HepG2 (cell line): Measurements from ENCODE around the gene TSC22D2. TPM values are rescaled to one million over a fixed set of nuclear protein-coding genes. Genes with fewer than 3 reads are reported as not detected.

ENCODE experiments used
- ATAC-seq: fragments of 200-7000 bp; cut with Tn5 transposase; 3 replicates; pipeline ENCODE4 v1.9.1; 2020; ENCODE audit warnings: mild to moderate bottlenecking, moderate library complexity
- BruUV-seq: library from RNA; stranded (reverse); fragments of 400-500 nt; replicated peaks from 2 replicates; lab custom pipeline; 2021; lab: Mats Ljungman, UMichigan
- CTCF ChIA-PET: fragments of 300-600 bp; formaldehyde crosslinking; extraction: SDS; loops from one replicate; lab custom pipeline; 2021; ENCODE audit warnings: low total read pairs, inconsistent platforms, low intra/inter-chr PET ratio; lab: Yijun Ruan, JAX
- POLR2A ChIA-PET: fragments of 350-600 bp; sonication (Branson Sonifier 250); formaldehyde crosslinking; loops from one replicate; lab custom pipeline; 2020; ENCODE audit warnings: antibody characterized with exemption, inconsistent platforms; lab: Yijun Ruan, JAX
- DNase-seq: peaks from one replicate; pipeline ENCODE4 v3.0.0-alpha.2; 2015; ENCODE audit warnings: low spot score
- FAIRE-seq: peaks from 3 replicates; lab custom pipeline; 2011; peaks lifted over from hg19 to GRCh38; lab: Jason Lieb, UNC
- H2AFZ ChIP-seq: one replicate; pipeline ENCODE4 v1.6.1; 2011; ENCODE audit warnings: low read length, inconsistent platforms
- H3K27ac ChIP-seq: fragments of 300-600 bp; 3 replicates; pipeline ENCODE4 v1.8.0; 2011; ENCODE audit warnings: mixed run types, mild to moderate bottlenecking, mixed read lengths, low read length, inconsistent platforms; ENCODE audit not compliant: insufficient read depth; ENCODE audit errors: extremely low read length
- H3K27me3 ChIP-seq, 2 experiments: fragments of 200-600 bp in 1 of 2; 2 replicates in 1 of 2; 3 replicates in 1 of 2; pipeline versions ENCODE4 v1.6.0 to v1.8.0; 2011; ENCODE audit warnings: low read length in 2 of 2, mild to moderate bottlenecking in 2 of 2, moderate library complexity in 2 of 2, inconsistent platforms in 1 of 2; ENCODE audit not compliant: insufficient read depth in 2 of 2, control insufficient read depth in 1 of 2
- H3K36me3 ChIP-seq, 2 experiments: fragments of 200-600 bp in 1 of 2; replicated peaks in 1 of 2; 2 replicates in 1 of 2; 3 replicates in 1 of 2; pipeline versions ENCODE4 v1.5.1 to v1.8.0; 2011; ENCODE audit warnings: low read length in 2 of 2, inconsistent platforms in 1 of 2; ENCODE audit not compliant: insufficient read depth in 2 of 2, control insufficient read depth in 1 of 2
- H3K4me1 ChIP-seq: 2 replicates; pipeline ENCODE4 v1.5.1; 2012; ENCODE audit warnings: low read length, inconsistent platforms; ENCODE audit not compliant: insufficient read depth
- H3K4me2 ChIP-seq: 2 replicates; pipeline ENCODE4 v1.6.0; 2011; ENCODE audit warnings: low read depth, low read length, inconsistent platforms
- H3K4me3 ChIP-seq, 3 experiments: fragments of 200-600 bp in 1 of 3; sonication (generic), shearing (Covaris generic) in 1 of 3; replicated peaks in 1 of 3; 2 replicates each; pipeline ENCODE4 v1.5.1; 2011 to 2016; ENCODE audit warnings: low read length in 3 of 3, inconsistent platforms in 2 of 3, low read depth in 2 of 3, mild to moderate bottlenecking in 2 of 3, control low read depth in 1 of 3, mixed read lengths in 1 of 3; ENCODE audit not compliant: insufficient read depth in 1 of 3
- H3K79me2 ChIP-seq: one replicate; pipeline ENCODE4 v1.6.1; 2011; ENCODE audit warnings: low read length, inconsistent platforms; ENCODE audit not compliant: insufficient read depth
- H3K9ac ChIP-seq: 2 replicates; pipeline ENCODE4 v1.6.0; 2011; ENCODE audit warnings: mild to moderate bottlenecking, low read depth, low read length, inconsistent platforms; ENCODE audit not compliant: insufficient read depth
- H3K9me3 ChIP-seq: 2 replicates; pipeline ENCODE4 v1.5.1; 2012; ENCODE audit warnings: mild to moderate bottlenecking, low read length
- H4K20me1 ChIP-seq: 2 replicates; pipeline ENCODE4 v1.6.0; 2011; ENCODE audit warnings: inconsistent platforms, mild to moderate bottlenecking, low read length, moderate library complexity; ENCODE audit not compliant: insufficient read depth
- CBFB ChIP-seq: sonication (generic); formaldehyde crosslinking; IDR thresholded peaks from 2 replicates; pipeline ENCODE4 v1.4.0; 2020; ENCODE audit warnings: missing genetic modification reagents
- CHD2 ChIP-seq: IDR thresholded peaks from 2 replicates; pipeline ENCODE4 v1.6.1; 2011; ENCODE audit warnings: low read depth, low read length, improper control_type of control experiment
- HDAC1 ChIP-seq: sonication (generic); formaldehyde crosslinking; IDR thresholded peaks from 2 replicates; pipeline ENCODE4 v1.5.1; 2020; ENCODE audit warnings: mild to moderate bottlenecking, missing genetic modification reagents
- HIVEP1 ChIP-seq: sonication (generic); formaldehyde crosslinking; IDR thresholded peaks from 2 replicates; pipeline ENCODE4 v1.4.0; 2020; ENCODE audit warnings: mild to moderate bottlenecking, missing genetic modification reagents
- HNF4A ChIP-seq: sonication (generic); formaldehyde crosslinking; IDR thresholded peaks from 2 replicates; pipeline ENCODE4 v1.4.0; 2020; ENCODE audit warnings: missing genetic modification reagents
- MAFG ChIP-seq: sonication (generic); formaldehyde crosslinking; IDR thresholded peaks from 2 replicates; pipeline ENCODE4 v1.5.1; 2020; ENCODE audit warnings: mild to moderate bottlenecking, missing genetic modification reagents
- NFE2L1 ChIP-seq: sonication (generic); formaldehyde crosslinking; IDR thresholded peaks from 2 replicates; pipeline ENCODE4 v1.4.0; 2020; ENCODE audit warnings: missing genetic modification reagents, mild to moderate bottlenecking, borderline replicate concordance
- NR2F6 ChIP-seq, 2 experiments: IDR thresholded peaks; 2 replicates each; pipeline ENCODE4 v1.6.1; 2016; ENCODE audit warnings: antibody characterized with exemption in 1 of 2, mild to moderate bottlenecking in 1 of 2
- POLR2AphosphoS2 ChIP-seq: IDR thresholded peaks from 2 replicates; pipeline ENCODE4 v1.6.1; 2011; ENCODE audit warnings: low read depth, low read length, improper control_type of control experiment
- TRIM24 ChIP-seq: sonication (generic); formaldehyde crosslinking; IDR thresholded peaks from 2 replicates; pipeline ENCODE4 v1.8.0; 2022; ENCODE audit warnings: mild to moderate bottlenecking, missing genetic modification reagents
- ZNF234 ChIP-seq: sonication (generic); formaldehyde crosslinking; conservative IDR thresholded peaks from 2 replicates; pipeline ENCODE4 v1.5.1; 2020; ENCODE audit warnings: mild to moderate bottlenecking, missing genetic modification reagents
- ZNF598 ChIP-seq: sonication (generic); formaldehyde crosslinking; IDR thresholded peaks from 2 replicates; pipeline ENCODE4 v1.5.1; 2020; ENCODE audit warnings: mild to moderate bottlenecking, missing genetic modification reagents, borderline replicate concordance
- ZNF782 ChIP-seq: sonication (generic); formaldehyde crosslinking; IDR thresholded peaks from 2 replicates; pipeline ENCODE4 v1.4.0; 2020; ENCODE audit warnings: missing genetic modification reagents, mild to moderate bottlenecking, borderline replicate concordance
- WGBS: methylation state at CpG from one replicate; pipeline ENCODE4 v1.1.6; 2017; ENCODE audit warnings: low lambda C conversion rate; 5-methylcytosine and 5-hydroxymethylcytosine counted together
- in situ Hi-C: cut with HindIII; loops from 2 replicates; pipeline ENCODE4 v1.10.0; 2017; ENCODE audit warnings: low pct_unique_long_range_greater_than_20kb; ENCODE audit not compliant: extremely low pct_ligation_motif_present
- intact Hi-C: fragments of 100-400 bp; cut with micrococcal nuclease; formaldehyde crosslinking; loops from one replicate; pipeline ENCODE4 v1.10.0; 2022; ENCODE audit not compliant: unreplicated experiment
- polyA plus RNA-seq, 8 experiments: library from polyadenylated mRNA; depleted of rRNA in 3 of 8; stranded (reverse) in 7 of 8; unstranded in 1 of 8; fragments of >200 nt; fragmentation: Illumina TruSeq in 4 of 8; extraction: Trizol in 4 of 8; gene quantifications; 2 replicates each; pipeline versions ENCODE4 v1.2.1 to v1.2.3, GENCODE V29; 2011 to 2016; ENCODE audit warnings: low read depth in 4 of 8, missing spikeins in 1 of 8, mixed read lengths in 1 of 8; ENCODE audit not compliant: insufficient read depth in 1 of 8
- total RNA-seq, 5 experiments: library from RNA; depleted of rRNA; stranded (reverse); fragments of >200 nt; fragmentation: Illumina TruSeq; extraction: Trizol; gene quantifications; 2 replicates each; pipeline ENCODE4 v1.2.3, GENCODE V29; 2016; ENCODE audit warnings: low read depth in 1 of 5
- TF ChIP-seq, protein P1 (sequence below): sonication (generic); formaldehyde crosslinking; IDR thresholded peaks from 2 replicates; pipeline ENCODE4 v1.4.0; 2020; ENCODE audit warnings: mild to moderate bottlenecking, missing genetic modification reagents
- TF ChIP-seq, protein P2 (sequence below): sonication (generic); formaldehyde crosslinking; IDR thresholded peaks from 2 replicates; pipeline ENCODE4 v1.8.0; 2022; ENCODE audit warnings: mild to moderate bottlenecking, missing genetic modification reagents
- TF ChIP-seq, protein P3 (sequence below): IDR thresholded peaks from 2 replicates; pipeline ENCODE4 v1.6.1; 2016; ENCODE audit warnings: low read depth, control low read depth
- TF ChIP-seq, protein P4 (sequence below): sonication (generic); formaldehyde crosslinking; IDR thresholded peaks from 2 replicates; pipeline ENCODE4; 2020; ENCODE audit warnings: missing genetic modification reagents, mild to moderate bottlenecking, borderline replicate concordance

TSC22D2 gene
- total and polyA plus RNA-seq, 2 of the 13 experiments (the other 11 are each of a cell fraction or from before 2014, with no cell fraction given), result 4.6 to 8.2 TPM

DNA sequence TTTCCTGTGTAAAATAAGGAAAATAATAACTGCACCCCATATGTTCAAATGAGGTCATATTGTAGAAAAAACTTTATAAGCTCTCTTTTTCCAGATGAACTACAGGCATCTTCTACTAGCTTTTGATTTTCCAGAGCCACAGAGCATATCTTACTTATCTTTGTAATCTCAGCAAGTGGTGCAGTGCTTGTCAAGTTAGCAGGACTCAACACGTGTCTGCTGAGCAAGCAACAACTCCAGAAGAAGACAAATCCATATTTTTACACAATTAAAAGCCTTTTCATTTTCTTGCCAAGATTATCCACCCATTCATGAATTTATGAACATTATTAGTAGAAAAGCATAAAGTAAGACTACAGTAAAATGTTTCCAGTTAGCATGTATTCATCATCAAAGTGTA, 14.4 kb upstream of the TSC22D2 start (continued):
- TF ChIP-seq, protein P1, sequence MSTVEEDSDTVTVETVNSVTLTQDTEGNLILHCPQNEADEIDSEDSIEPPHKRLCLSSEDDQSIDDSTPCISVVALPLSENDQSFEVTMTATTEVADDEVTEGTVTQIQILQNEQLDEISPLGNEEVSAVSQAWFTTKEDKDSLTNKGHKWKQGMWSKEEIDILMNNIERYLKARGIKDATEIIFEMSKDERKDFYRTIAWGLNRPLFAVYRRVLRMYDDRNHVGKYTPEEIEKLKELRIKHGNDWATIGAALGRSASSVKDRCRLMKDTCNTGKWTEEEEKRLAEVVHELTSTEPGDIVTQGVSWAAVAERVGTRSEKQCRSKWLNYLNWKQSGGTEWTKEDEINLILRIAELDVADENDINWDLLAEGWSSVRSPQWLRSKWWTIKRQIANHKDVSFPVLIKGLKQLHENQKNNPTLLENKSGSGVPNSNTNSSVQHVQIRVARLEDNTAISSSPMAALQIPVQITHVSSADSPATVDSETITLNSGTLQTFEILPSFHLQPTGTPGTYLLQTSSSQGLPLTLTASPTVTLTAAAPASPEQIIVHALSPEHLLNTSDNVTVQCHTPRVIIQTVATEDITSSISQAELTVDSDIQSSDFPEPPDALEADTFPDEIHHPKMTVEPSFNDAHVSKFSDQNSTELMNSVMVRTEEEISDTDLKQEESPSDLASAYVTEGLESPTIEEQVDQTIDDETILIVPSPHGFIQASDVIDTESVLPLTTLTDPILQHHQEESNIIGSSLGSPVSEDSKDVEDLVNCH (CRISPR knock-in tag), result no peak

DNA sequence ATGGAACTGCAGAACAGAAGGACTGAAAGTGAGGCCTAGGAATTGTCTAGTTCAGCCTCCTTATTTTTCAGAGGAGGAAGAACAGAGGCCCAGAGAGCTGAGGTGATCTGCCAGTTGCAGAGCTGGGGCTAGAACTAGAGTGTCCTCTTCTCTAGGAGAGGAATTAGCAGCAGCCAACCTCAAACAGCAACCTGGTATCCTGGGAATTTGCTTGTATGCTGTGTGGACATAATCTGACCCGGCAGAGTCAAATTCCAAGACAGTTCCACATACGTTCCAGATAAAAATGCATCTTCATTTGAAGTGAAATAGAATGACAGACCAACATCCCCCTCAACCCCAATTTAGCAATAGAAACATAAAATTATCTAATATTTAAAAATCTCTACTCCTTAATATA, 13.5 kb upstream of the TSC22D2 start:
- ATAC-seq, result no peak
- Histone ChIP-seq H3K9me3 (no peaks in the 10 kb centered on the region), H3K4me2 (no peak overlapping the region), H3K36me3 (no peaks in the 10 kb centered on the region), H3K27ac (no peak overlapping the region), H3K4me1 (no peaks in the 10 kb centered on the region), H3K27me3 (peaks cover 0 to 8% of the 10 kb centered on the region in 2 experiments; a peak in 1 of 5 replicates), H4K20me1 (no peaks in the 10 kb centered on the region), H3K4me3 (no peak overlapping the region), H3K79me2 (no peaks in the 10 kb centered on the region), H3K9ac (no peak overlapping the region), H2AFZ (no peak overlapping the region)
- no TSS peak for BruUV-seq
- TF ChIP-seq NFE2L1 (CRISPR knock-in tag) (no peak), ZNF782 (CRISPR knock-in tag) (no peak), ZNF598 (CRISPR knock-in tag) (no peak), HDAC1 (no peak), CHD2 (no peak), MAFG (CRISPR knock-in tag) (no peak), HNF4A (CRISPR knock-in tag) (no peak), TRIM24 (no peak), HIVEP1 (CRISPR knock-in tag) (no peak), NR2F6 (IDR thresholded peaks at IDR 0.05) (no peak), NR2F6 (CRISPR knock-in tag; IDR thresholded peaks at IDR 0.05) (no peak), ZNF234 (CRISPR knock-in tag) (no peak), CBFB (CRISPR knock-in tag) (no peak), POLR2AphosphoS2 (no peak)
- TF ChIP-seq, protein P2, sequence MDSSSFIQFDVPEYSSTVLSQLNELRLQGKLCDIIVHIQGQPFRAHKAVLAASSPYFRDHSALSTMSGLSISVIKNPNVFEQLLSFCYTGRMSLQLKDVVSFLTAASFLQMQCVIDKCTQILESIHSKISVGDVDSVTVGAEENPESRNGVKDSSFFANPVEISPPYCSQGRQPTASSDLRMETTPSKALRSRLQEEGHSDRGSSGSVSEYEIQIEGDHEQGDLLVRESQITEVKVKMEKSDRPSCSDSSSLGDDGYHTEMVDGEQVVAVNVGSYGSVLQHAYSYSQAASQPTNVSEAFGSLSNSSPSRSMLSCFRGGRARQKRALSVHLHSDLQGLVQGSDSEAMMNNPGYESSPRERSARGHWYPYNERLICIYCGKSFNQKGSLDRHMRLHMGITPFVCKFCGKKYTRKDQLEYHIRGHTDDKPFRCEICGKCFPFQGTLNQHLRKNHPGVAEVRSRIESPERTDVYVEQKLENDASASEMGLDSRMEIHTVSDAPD (CRISPR knock-in tag), result no peak
- TF ChIP-seq, protein P3, sequence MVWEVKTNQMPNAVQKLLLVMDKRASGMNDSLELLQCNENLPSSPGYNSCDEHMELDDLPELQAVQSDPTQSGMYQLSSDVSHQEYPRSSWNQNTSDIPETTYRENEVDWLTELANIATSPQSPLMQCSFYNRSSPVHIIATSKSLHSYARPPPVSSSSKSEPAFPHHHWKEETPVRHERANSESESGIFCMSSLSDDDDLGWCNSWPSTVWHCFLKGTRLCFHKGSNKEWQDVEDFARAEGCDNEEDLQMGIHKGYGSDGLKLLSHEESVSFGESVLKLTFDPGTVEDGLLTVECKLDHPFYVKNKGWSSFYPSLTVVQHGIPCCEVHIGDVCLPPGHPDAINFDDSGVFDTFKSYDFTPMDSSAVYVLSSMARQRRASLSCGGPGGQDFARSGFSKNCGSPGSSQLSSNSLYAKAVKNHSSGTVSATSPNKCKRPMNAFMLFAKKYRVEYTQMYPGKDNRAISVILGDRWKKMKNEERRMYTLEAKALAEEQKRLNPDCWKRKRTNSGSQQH, result no peak
- TF ChIP-seq, protein P4, sequence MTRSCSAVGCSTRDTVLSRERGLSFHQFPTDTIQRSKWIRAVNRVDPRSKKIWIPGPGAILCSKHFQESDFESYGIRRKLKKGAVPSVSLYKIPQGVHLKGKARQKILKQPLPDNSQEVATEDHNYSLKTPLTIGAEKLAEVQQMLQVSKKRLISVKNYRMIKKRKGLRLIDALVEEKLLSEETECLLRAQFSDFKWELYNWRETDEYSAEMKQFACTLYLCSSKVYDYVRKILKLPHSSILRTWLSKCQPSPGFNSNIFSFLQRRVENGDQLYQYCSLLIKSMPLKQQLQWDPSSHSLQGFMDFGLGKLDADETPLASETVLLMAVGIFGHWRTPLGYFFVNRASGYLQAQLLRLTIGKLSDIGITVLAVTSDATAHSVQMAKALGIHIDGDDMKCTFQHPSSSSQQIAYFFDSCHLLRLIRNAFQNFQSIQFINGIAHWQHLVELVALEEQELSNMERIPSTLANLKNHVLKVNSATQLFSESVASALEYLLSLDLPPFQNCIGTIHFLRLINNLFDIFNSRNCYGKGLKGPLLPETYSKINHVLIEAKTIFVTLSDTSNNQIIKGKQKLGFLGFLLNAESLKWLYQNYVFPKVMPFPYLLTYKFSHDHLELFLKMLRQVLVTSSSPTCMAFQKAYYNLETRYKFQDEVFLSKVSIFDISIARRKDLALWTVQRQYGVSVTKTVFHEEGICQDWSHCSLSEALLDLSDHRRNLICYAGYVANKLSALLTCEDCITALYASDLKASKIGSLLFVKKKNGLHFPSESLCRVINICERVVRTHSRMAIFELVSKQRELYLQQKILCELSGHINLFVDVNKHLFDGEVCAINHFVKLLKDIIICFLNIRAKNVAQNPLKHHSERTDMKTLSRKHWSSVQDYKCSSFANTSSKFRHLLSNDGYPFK (CRISPR knock-in tag), result no peak
- WGBS, result 8% methylated on average over 2 of the region's 2 CpGs
- intact Hi-C loops, result no loop called here
- in situ Hi-C loops, result no loop called here
- ChIA-PET CTCF (no interaction called here), POLR2A (no interaction called here)
- FAIRE-seq, result no peak
- no peak for DNase-seq
